Measurements from ENCODE around the gene ABCB10. TPM values are rescaled to one million over a fixed set of nuclear protein-coding genes. Genes with fewer than 3 reads are reported as not detected.

ABCB10 gene
- total RNA-seq, 1 experiment from 2014 or later: 31.9 TPM

DNA sequence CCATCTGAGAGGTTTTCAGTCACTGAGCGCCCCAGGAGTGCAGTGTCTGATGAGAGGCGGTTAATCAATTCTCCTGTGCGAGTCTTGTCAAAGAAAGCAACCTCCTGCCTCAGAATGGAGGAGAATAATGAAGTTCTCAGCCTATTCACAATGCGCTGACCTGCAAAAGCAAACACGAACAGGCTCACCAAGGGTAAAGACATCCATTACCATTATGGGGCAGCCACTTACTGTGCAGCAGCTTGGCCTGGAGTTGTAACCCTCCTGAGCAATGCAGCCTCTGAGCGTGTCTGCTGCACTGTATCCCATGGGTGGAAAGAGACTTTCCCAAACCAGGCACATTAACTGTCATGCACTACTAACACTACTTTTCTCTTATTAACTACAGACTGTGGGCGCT is 11.0 kb downstream of the ABCB10 start:
- ChIA-PET CTCF (no interaction called here), POLR2A (no interaction called here)
- TF ChIP-seq, protein P1, sequence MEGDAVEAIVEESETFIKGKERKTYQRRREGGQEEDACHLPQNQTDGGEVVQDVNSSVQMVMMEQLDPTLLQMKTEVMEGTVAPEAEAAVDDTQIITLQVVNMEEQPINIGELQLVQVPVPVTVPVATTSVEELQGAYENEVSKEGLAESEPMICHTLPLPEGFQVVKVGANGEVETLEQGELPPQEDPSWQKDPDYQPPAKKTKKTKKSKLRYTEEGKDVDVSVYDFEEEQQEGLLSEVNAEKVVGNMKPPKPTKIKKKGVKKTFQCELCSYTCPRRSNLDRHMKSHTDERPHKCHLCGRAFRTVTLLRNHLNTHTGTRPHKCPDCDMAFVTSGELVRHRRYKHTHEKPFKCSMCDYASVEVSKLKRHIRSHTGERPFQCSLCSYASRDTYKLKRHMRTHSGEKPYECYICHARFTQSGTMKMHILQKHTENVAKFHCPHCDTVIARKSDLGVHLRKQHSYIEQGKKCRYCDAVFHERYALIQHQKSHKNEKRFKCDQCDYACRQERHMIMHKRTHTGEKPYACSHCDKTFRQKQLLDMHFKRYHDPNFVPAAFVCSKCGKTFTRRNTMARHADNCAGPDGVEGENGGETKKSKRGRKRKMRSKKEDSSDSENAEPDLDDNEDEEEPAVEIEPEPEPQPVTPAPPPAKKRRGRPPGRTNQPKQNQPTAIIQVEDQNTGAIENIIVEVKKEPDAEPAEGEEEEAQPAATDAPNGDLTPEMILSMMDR (IDR thresholded peaks at IDR 0.05; ENCODE audit: insufficient read depth in 1 of 2, low read depth in 1 of 2, low read length in 1 of 2, severe bottlenecking in 1 of 2, unreplicated experiment in 1 of 2): no peak
- BruUV-seq (replicated peaks): no TSS peak
- Mint-ChIP-seq H3K4me1 (ENCODE audit: low read depth, unreplicated experiment) (peaks cover 6% of the 10 kb centered on the region), H3K27ac (ENCODE audit: unreplicated experiment) (no peak overlapping the region), H3K27me3 (ENCODE audit: insufficient read depth, unreplicated experiment) (no peaks in the 10 kb centered on the region), H3K36me3 (ENCODE audit: insufficient read depth, unreplicated experiment) (peaks cover 27% of the 10 kb centered on the region), H3K4me3 (ENCODE audit: unreplicated experiment) (no peak overlapping the region), H3K9me3 (ENCODE audit: unreplicated experiment) (no peaks in the 10 kb centered on the region)
- Histone ChIP-seq H3K36me3 (ENCODE audit: control insufficient read depth, insufficient read depth, low read length) (peaks cover 2% of the 10 kb centered on the region; the same call in 1 of the 2 replicates), H3K4me3 (ENCODE audit: low read depth, low read length) (no peak overlapping the region), H3K4me1 (no peaks in the 10 kb centered on the region), H3K9me3 (no peaks in the 10 kb centered on the region), H3K27me3 (replicated peaks; ENCODE audit: control insufficient read depth, insufficient read depth, low read length) (no peaks in the 10 kb centered on the region)
- intact Hi-C loops (cut with micrococcal nuclease; ENCODE audit: unreplicated experiment): no loop called here
- DNase-seq: no peak

DNA sequence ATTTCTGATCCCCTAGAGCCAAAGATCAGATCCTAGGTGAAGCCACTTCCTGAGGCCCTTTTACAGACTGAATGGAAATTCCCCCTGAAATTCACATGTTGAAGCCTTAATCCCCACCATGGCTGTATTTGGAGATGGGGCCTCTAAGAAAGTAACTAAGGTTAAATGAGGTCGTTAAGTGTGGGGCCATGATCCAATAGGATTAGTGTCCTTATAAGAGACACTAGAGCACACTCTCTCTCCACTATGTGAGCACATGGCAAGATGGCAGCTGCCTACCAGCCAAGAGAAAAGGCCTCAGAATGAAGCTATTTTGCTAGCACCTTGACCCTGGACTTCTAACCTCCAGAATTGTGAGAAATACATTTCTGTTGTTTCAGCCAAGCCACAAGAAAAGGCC is 13.9 kb downstream of the ABCB10 start:
- Mint-ChIP-seq H3K27me3 (ENCODE audit: insufficient read depth, unreplicated experiment) (no peaks in the 10 kb centered on the region), H3K9me3 (ENCODE audit: unreplicated experiment) (no peaks in the 10 kb centered on the region), H3K4me3 (ENCODE audit: unreplicated experiment) (no peak overlapping the region), H3K4me1 (ENCODE audit: low read depth, unreplicated experiment) (no peaks in the 10 kb centered on the region), H3K27ac (ENCODE audit: unreplicated experiment) (no peak overlapping the region), H3K36me3 (ENCODE audit: insufficient read depth, unreplicated experiment) (peaks cover 46% of the 10 kb centered on the region)
- H3K4me1 ChIP-seq: no peaks in the 10 kb centered on the region
- H3K4me3 ChIP-seq (ENCODE audit: low read depth, low read length): no peak overlapping the region
- intact Hi-C loops (cut with micrococcal nuclease; ENCODE audit: unreplicated experiment): no loop called here
- H3K36me3 ChIP-seq (ENCODE audit: control insufficient read depth, insufficient read depth, low read length): peaks cover 2% of the 10 kb centered on the region; the same call in 1 of the 2 replicates
- no peak for DNase-seq
- H3K9me3 ChIP-seq: no peaks in the 10 kb centered on the region
- H3K27me3 ChIP-seq (replicated peaks; ENCODE audit: control insufficient read depth, insufficient read depth, low read length): no peaks in the 10 kb centered on the region
- ChIA-PET CTCF (no interaction called here), POLR2A (no interaction called here)
- TF ChIP-seq, protein P1 (IDR thresholded peaks at IDR 0.05; ENCODE audit: insufficient read depth in 1 of 2, low read depth in 1 of 2, low read length in 1 of 2, severe bottlenecking in 1 of 2, unreplicated experiment in 1 of 2): no peak
- BruUV-seq (replicated peaks): no TSS peak

DNA sequence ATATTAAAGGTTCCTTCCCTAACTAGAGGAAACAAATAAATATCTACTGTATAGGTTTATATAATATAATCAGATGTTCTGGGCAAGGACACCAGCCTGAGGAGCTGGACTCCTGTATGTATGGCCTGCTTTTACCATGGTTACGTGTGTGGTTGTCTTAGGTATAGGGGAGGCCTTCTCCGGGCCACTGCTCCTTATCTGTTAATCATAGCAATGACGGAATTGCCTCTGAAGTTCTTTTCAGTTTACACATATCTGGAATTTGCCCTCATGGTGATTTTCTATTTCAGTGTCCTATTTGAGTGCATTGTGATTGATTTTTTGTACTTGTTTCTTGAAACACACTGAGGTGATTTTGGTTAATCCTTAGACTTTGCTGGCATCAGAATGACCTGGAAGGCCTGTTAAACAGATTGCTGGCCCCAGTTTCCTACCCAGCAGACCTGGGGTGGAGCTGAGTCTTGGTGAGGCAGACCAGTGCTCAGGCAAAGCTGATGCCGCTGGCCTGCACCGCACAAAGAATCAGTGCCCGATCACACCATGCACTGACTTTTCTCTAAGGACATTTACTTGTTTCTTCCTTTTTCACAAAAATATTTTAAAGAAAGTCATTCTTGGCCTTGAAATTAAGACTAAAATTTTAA is 18.5 kb downstream of the ABCB10 start:
- no peaks in the 10 kb centered on the region for H3K4me1 ChIP-seq
- Mint-ChIP-seq H3K27ac (ENCODE audit: unreplicated experiment) (no peak overlapping the region), H3K4me1 (ENCODE audit: low read depth, unreplicated experiment) (no peaks in the 10 kb centered on the region), H3K27me3 (ENCODE audit: insufficient read depth, unreplicated experiment) (no peaks in the 10 kb centered on the region), H3K4me3 (ENCODE audit: unreplicated experiment) (no peak overlapping the region), H3K9me3 (ENCODE audit: unreplicated experiment) (no peaks in the 10 kb centered on the region), H3K36me3 (ENCODE audit: insufficient read depth, unreplicated experiment) (peaks cover 69% of the 10 kb centered on the region)
- DNase-seq: no peak
- H3K9me3 ChIP-seq: no peaks in the 10 kb centered on the region
- intact Hi-C loops (cut with micrococcal nuclease; ENCODE audit: unreplicated experiment): no loop called here
- no TSS peak for BruUV-seq (replicated peaks)
- ChIA-PET CTCF (interaction anchor here (1.7 kb wide), 1 partner anchor 19 kb away, joined by 3 read pairs; the partner anchor contains the start of gene ABCB10), POLR2A (no interaction called here)
- H3K36me3 ChIP-seq (ENCODE audit: control insufficient read depth, insufficient read depth, low read length): no peaks in the 10 kb centered on the region
- H3K4me3 ChIP-seq (ENCODE audit: low read depth, low read length): no peak overlapping the region
- H3K27me3 ChIP-seq (replicated peaks; ENCODE audit: control insufficient read depth, insufficient read depth, low read length): no peaks in the 10 kb centered on the region
- TF ChIP-seq, protein P1 (IDR thresholded peaks at IDR 0.05; ENCODE audit: insufficient read depth in 1 of 2, low read depth in 1 of 2, low read length in 1 of 2, severe bottlenecking in 1 of 2, unreplicated experiment in 1 of 2): no peak
